DMS53 treated with DMSO at 0.1 percent for 48 hours (cell line): ENCODE data around the gene TMLHE.
"Not testable (repeated sequence)": the region's sequence is repeated elsewhere in the genome, so short reads cannot be mapped to it uniquely, and the experiment has no call there.

Experiments used
- DNase-seq: peaks from one replicate; lab custom pipeline; 2025; ENCODE audit not compliant: unreplicated experiment; lab: John Stamatoyannopoulos, UW

The TMLHE gene

DNA sequence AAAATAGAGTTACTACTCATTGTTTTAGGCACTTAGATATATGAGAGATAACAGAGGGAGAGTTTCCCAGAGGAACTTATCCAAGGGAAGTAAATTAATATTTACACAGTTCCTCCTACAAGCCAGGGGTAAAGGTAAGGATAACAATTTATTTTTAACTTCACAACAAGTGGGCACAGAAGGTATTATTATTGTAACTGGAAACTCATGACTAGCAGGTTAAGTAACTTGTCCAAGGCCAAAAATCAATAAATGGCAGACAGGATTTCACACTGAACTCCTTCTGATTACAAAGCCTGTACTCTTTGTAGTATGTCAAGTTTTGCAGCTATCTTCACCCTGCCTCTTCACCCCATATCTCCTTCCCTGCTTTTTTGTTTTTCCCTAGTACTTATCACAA is 107.5 kb downstream of the TMLHE start:
- no peak for DNase-seq

DNA sequence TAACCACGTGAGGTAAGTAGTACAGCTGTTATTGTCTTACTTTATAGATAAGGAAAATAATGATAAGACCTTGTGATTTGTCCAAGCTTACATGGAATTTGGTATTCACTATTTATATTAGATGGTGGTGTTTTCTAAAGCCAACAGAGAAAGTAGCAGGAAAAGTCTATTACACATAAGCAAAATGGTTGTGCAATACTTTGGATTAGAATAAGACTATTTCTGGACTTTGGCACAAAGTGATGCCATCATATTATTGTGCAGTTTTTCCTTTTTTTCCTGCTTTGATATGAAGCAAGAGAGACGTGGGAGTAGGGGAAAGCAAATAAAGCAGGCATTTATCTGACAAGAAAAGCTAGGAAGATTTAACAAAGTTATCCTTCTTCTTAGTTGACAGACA is 117.6 kb downstream of the TMLHE start:
- not testable (repeated sequence) for DNase-seq

DNA sequence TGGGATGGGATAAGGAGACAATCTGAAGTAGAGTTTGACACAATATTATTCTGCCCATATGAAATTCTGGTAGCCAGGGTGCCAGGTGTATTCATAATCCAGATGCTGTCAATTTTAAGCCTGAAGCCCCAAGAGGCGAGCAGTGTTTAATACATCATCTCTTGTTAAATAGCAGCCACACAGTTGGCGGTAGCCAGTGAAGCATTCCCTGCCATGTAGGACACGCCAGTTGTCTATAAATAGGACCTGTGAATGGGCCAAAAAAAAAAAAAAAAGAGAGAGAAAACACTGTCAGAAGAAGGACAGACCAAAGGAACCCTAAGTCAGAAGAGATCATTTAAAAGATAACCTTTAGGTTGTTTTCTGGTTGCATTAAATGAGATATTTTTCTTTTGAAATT is 121.3 kb downstream of the TMLHE start:
- not testable (repeated sequence) for DNase-seq

DNA sequence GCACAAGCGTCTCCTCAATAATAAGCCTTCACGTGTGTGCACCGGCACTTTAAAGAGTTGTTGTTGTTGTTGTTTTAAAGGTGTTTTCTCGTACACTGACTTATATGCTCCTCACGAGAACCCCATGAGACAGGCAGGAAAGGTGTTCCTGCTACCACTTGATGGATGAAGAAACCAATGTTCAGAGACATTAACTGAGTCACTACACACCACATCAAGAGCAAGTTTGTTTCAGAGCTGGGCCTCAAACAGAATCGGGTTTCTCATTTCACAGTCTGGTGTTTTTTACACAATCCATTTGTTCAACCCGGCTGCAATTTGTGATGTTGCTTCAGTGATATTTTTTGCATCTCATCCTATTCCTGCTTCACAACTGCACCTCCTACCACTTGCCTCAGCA is 135.6 kb downstream of the TMLHE start:
- not testable (repeated sequence) for DNase-seq

DNA sequence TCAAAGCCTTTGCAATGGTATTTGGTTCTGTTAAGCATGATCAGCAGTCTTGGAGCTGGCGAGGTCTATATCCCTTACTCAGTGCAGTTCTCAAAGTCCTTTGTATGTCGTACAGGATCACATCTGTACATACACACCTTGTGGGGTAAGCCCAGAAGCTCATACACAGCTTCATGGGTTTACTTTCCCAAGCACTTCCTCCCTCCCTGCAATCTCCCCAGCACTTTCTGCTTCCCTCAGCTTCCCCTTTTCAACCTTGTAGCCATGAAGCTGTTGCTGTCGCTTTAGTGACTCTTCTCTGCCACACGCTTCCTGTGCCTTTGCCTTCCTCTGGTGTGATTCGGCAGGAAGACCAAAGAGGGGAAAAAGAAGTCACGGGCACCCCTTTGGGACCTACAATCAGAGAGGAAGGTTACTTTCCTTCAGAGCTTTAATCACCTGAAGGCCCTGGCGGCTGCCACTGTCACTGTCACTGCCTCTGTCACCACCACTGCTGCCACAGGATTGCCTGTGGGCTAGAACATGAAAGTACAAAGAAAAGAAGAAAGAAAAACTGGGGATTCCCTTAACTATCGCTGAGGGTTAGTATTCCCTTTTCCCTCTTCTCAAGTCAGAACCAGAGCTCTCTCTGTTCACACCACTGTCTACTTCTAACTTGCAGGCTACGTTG is 146.3 kb downstream of the TMLHE start:
- DNase-seq = not testable (repeated sequence)

DNA sequence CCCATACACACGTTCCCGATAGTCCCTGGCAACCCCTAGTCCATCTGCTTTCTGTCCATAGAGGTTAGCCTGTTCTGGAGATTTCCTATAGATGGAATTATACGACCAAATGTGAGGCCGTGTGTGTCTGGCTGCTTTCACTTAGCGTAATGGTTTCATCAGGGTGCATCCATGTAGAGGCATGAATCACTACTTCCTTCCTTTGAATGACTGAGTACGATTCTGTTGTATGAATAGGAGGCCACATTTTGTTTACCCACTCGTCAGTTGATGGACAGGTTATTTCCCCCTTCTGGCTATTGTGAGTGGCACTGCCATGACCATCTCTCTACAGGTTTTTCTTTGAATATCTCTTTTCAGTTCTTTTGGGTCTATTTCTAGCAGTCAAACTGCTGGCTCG is 152.3 kb downstream of the TMLHE start:
- not testable (repeated sequence) for DNase-seq

GRCh38 chrX:155458471-155458870 is 154.3 kb downstream of the TMLHE start, which contains the start of gene F8A3:
Gene F8A3 (minus strand): TSS chrX:155458620. CDS start chrX:155458600, 20 bp downstream.
- DNase-seq = not testable (repeated sequence)

- not testable (repeated sequence) for DNase-seq
Measured at GRCh38 chrX:155457761-155458447, 154.8 kb downstream of the TMLHE start.

- DNase-seq = no peak
Measured at GRCh38 chrX:155441097-155441496, 171.7 kb downstream of the TMLHE start.
